PC-3 (cell line): ENCODE data around the gene CPEB3. TPM values are rescaled to one million over a fixed set of nuclear protein-coding genes. Genes with fewer than 3 reads are reported as not detected.

ENCODE experiments used
- ATAC-seq: fragments of 200-7000 bp; cut with Tn5 transposase; 2 replicates; pipeline ENCODE4 v1.9.1; 2020; ENCODE audit warnings: mild to moderate bottlenecking, moderate library complexity
- BruUV-seq: library from RNA; stranded (reverse); fragments of 400-500 nt; replicated peaks from 2 replicates; lab custom pipeline; 2021; lab: Mats Ljungman, UMichigan
- CTCF ChIA-PET: fragments of 300-600 bp; sonication (Branson Sonifier 250); formaldehyde crosslinking; loops from one replicate; lab custom pipeline; 2022; ENCODE audit warnings: antibody characterized with exemption; lab: Charles Lee
- POLR2A ChIA-PET: fragments of 300-600 bp; sonication (Branson Sonifier 250); formaldehyde crosslinking; loops from one replicate; lab custom pipeline; 2022; ENCODE audit warnings: antibody characterized with exemption; ENCODE audit not compliant: unreplicated experiment; lab: Charles Lee
- DNase-seq: peaks from one replicate; pipeline ENCODE4 v3.0.0-alpha.2; 2015
- H2AFZ ChIP-seq: fragments of 300-600 bp; sonication (generic); 2 replicates; pipeline ENCODE4 v1.6.0; 2016; ENCODE audit warnings: antibody characterized with exemption, low read length
- H3F3A ChIP-seq: fragments of 300-600 bp; sonication (generic); one replicate; pipeline ENCODE4 v1.6.0; 2017; ENCODE audit warnings: antibody characterized with exemption, low read length, control low read depth, mild to moderate bottlenecking; ENCODE audit not compliant: unreplicated experiment
- H3K27ac ChIP-seq: fragments of 300-600 bp; sonication (generic); 2 replicates; pipeline ENCODE4 v1.5.1; 2016; ENCODE audit warnings: mild to moderate bottlenecking, low read length
- H3K27me3 ChIP-seq: fragments of 300-600 bp; sonication (generic); 2 replicates; pipeline ENCODE4 v1.6.1; 2016; ENCODE audit warnings: low read length, mixed read lengths
- H3K36me3 ChIP-seq: fragments of 300-600 bp; sonication (generic); 2 replicates; pipeline ENCODE4 v1.6.1; 2016; ENCODE audit warnings: low read depth, mixed run types, low read length, mixed read lengths
- H3K4me1 ChIP-seq: fragments of 300-600 bp; sonication (generic); 2 replicates; pipeline ENCODE4 v1.5.1; 2016; ENCODE audit warnings: low read length; ENCODE audit not compliant: insufficient read depth
- H3K4me2 ChIP-seq: fragments of 300-600 bp; sonication (generic); 2 replicates; pipeline ENCODE4 v1.6.0; 2016; ENCODE audit warnings: low read length
- H3K4me3 ChIP-seq: fragments of 300-600 bp; sonication (generic); 2 replicates; pipeline ENCODE4 v1.5.1; 2016; ENCODE audit warnings: mild to moderate bottlenecking, low read length, mixed read lengths
- H3K79me2 ChIP-seq: fragments of 300-600 bp; sonication (generic); 2 replicates; pipeline ENCODE4 v1.6.1; 2017; ENCODE audit warnings: low read length, mixed read lengths
- H3K9ac ChIP-seq: fragments of 300-600 bp; sonication (generic); 2 replicates; pipeline ENCODE4 v1.6.0; 2016; ENCODE audit warnings: mild to moderate bottlenecking, low read length
- H3K9me2 ChIP-seq: fragments of 300-600 bp; sonication (generic); replicated peaks from 2 replicates; pipeline ENCODE4 v1.6.1; 2016; ENCODE audit warnings: mixed run types, low read length, mixed read lengths
- H3K9me3 ChIP-seq: fragments of 300-600 bp; sonication (generic); 2 replicates; pipeline ENCODE4 v1.6.1; 2016; ENCODE audit warnings: low read length, mixed read lengths
- H4K20me1 ChIP-seq: fragments of 300-600 bp; sonication (generic); 2 replicates; pipeline ENCODE4 v1.6.1; 2016; ENCODE audit warnings: low read length, mixed read lengths
- EZH2 ChIP-seq: fragments of 300-600 bp; sonication (generic); IDR thresholded peaks from one replicate; pipeline ENCODE4 v1.6.1; 2017; ENCODE audit warnings: antibody characterized with exemption, mild to moderate bottlenecking, low read length; ENCODE audit not compliant: unreplicated experiment
- EZH2phosphoT487 ChIP-seq: fragments of 300-600 bp; sonication (generic); IDR thresholded peaks from 2 replicates; pipeline ENCODE4 v1.6.1; 2018; ENCODE audit warnings: mild to moderate bottlenecking, antibody characterized with exemption, low read length, borderline replicate concordance
- intact Hi-C: fragments of 100-400 bp; cut with micrococcal nuclease; formaldehyde crosslinking; loops from 2 replicates; pipeline ENCODE4 v1.9.0; 2023
- total RNA-seq: library from RNA; depleted of rRNA; stranded (reverse); fragments of >200 nt; gene quantifications from 2 replicates; pipeline ENCODE4 v1.2.3, GENCODE V29; 2014
- TF ChIP-seq, protein P1 (sequence below): fragments of 300-600 bp; sonication (generic); conservative IDR thresholded peaks from 2 replicates; pipeline ENCODE4 v1.5.1; 2017; ENCODE audit warnings: antibody characterized with exemption, low read depth, mild to moderate bottlenecking, low read length

CPEB3 gene
- total RNA-seq, 1 experiment from 2014 or later = 0.80 TPM

DNA sequence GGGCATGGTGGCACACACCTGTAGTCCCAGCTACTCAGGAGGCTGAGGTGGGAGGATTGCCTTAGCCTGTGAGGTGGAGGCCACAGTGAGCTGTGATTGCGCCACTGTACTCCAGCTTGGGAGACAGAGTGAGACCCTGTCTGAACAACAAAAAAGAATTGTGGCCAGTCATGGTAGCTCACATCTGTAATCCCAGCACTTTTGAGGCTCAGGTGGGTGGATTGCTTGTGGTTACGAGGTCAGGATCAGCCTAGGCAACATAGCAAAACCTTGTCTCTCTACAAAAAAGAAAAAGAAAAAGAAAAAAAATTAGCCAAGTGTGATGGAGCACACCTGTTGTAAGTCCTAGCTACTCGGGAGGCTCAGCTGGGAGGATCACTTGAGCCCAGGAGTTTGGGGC is 22.9 kb upstream of the CPEB3 start:
- H3K36me3 ChIP-seq = peaks cover 12% of the 10 kb centered on the region
- no peak overlapping the region for H3K4me2 ChIP-seq
- no peaks in the 10 kb centered on the region for H3K4me1 ChIP-seq
- H2AFZ ChIP-seq = no peak overlapping the region
- no peak overlapping the region for H3K4me3 ChIP-seq
- intact Hi-C loops = no loop called here
- ATAC-seq = no peak
- H3F3A ChIP-seq = no peaks in the 10 kb centered on the region
- POLR2A ChIA-PET = no interaction called here
- H3K9me2 ChIP-seq = no peaks in the 10 kb centered on the region
- DNase-seq = no peak
- no peaks in the 10 kb centered on the region for H3K9me3 ChIP-seq
- no peaks in the 10 kb centered on the region for H3K27me3 ChIP-seq
- H4K20me1 ChIP-seq = no peaks in the 10 kb centered on the region
- no peak for TF ChIP-seq EZH2
- TF ChIP-seq, protein P1, sequence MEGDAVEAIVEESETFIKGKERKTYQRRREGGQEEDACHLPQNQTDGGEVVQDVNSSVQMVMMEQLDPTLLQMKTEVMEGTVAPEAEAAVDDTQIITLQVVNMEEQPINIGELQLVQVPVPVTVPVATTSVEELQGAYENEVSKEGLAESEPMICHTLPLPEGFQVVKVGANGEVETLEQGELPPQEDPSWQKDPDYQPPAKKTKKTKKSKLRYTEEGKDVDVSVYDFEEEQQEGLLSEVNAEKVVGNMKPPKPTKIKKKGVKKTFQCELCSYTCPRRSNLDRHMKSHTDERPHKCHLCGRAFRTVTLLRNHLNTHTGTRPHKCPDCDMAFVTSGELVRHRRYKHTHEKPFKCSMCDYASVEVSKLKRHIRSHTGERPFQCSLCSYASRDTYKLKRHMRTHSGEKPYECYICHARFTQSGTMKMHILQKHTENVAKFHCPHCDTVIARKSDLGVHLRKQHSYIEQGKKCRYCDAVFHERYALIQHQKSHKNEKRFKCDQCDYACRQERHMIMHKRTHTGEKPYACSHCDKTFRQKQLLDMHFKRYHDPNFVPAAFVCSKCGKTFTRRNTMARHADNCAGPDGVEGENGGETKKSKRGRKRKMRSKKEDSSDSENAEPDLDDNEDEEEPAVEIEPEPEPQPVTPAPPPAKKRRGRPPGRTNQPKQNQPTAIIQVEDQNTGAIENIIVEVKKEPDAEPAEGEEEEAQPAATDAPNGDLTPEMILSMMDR = no peak
- TF ChIP-seq EZH2phosphoT487 = no peak
- no peak overlapping the region for H3K9ac ChIP-seq
- H3K27ac ChIP-seq = no peak overlapping the region
- no TSS peak for BruUV-seq
- CTCF ChIA-PET = no interaction called here
- H3K79me2 ChIP-seq = peaks cover 38% of the 10 kb centered on the region

DNA sequence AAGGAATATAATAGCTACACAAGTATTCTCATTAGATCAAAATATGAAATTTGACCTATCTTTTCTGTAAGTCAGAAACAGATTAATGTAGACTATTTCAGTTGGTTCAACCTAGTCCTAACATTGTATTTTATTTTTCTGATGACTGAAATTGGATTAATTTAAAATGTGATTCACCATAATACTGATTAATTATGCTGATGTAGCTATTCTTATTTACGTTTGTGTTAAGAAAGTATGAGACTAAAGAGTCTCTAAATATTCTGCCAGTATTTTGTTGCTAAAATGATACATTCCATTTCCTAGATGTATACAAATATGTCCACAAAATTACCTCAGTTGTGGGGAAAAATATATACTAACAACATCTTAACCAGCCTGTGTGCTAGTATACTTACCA is 18.4 kb upstream of the CPEB3 start:
- Histone ChIP-seq H3K9ac (no peak overlapping the region), H3K9me3 (no peaks in the 10 kb centered on the region), H3K4me1 (no peaks in the 10 kb centered on the region), H2AFZ (no peak overlapping the region), H3K36me3 (peaks cover 12% of the 10 kb centered on the region), H3K27ac (no peak overlapping the region), H3K9me2 (no peaks in the 10 kb centered on the region), H3K4me3 (no peak overlapping the region), H3K27me3 (no peaks in the 10 kb centered on the region), H3K4me2 (no peak overlapping the region), H4K20me1 (peaks cover 8% of the 10 kb centered on the region; the same call in 1 of the 2 replicates), H3F3A (no peaks in the 10 kb centered on the region), H3K79me2 (peaks cover 58% of the 10 kb centered on the region)
- no peak for TF ChIP-seq EZH2
- TF ChIP-seq, protein P1 = no peak
- no peak for TF ChIP-seq EZH2phosphoT487
- ChIA-PET CTCF (no interaction called here), POLR2A (no interaction called here)
- no TSS peak for BruUV-seq
- DNase-seq (no peak), ATAC-seq (no peak)
- intact Hi-C loops = no loop called here

DNA sequence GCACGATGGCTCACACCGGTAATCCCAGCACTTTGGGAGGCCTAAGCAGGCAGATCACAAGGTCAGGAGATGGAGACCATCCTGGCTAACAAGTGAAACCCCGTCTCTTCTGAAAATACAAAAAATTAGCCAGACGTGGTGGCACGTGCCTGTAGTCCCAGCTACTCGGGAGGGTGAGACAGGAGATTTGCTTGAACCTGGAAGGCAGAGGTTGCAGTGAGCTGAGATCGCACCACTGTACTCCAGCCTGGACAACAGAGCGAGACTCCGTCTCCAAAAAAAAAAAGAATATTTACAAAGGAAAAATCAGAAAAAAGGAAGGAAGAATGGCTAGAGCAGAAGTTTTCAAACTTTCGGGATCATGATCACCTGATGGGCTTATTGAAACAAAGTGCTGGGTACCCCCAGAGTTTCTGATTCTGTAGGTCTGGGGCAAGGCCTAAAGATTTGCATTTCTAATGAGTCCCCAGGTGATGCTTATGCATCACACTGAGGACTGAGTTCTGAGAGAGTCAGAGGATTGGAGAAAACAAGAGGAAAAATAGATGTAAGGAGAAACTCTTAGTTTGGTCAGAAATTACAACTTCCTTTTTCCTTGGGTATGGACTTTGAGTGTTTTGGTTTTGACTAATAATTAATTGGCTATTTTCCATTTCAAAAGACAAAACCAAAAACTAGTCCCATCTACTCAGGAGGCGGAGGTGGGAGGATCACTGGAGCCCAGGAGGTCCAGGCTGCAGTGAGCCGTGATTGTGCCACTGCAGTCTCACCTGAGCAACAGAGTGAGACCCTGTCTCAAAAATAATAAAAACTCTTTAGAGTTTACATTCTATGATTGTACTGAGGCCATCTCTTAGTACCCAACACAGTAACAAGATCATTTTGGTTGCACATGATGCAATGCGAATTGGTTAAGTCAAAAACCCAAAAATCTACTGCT is 14.5 kb upstream of the CPEB3 start:
- H3K4me1 ChIP-seq = no peaks in the 10 kb centered on the region
- H3K9me3 ChIP-seq = no peaks in the 10 kb centered on the region
- H2AFZ ChIP-seq = no peak overlapping the region
- H3K79me2 ChIP-seq = peaks cover 90% of the 10 kb centered on the region
- no peak for ATAC-seq
- TF ChIP-seq, protein P1 = no peak
- no peak for TF ChIP-seq EZH2phosphoT487
- no peak for TF ChIP-seq EZH2
- H3F3A ChIP-seq = no peaks in the 10 kb centered on the region
- intact Hi-C loops = no loop called here
- no peak overlapping the region for H3K9ac ChIP-seq
- H3K4me2 ChIP-seq = no peak overlapping the region
- ChIA-PET POLR2A (no interaction called here), CTCF (no interaction called here)
- no TSS peak for BruUV-seq
- H3K9me2 ChIP-seq = no peaks in the 10 kb centered on the region
- H3K27me3 ChIP-seq = no peaks in the 10 kb centered on the region
- H3K27ac ChIP-seq = no peak overlapping the region
- H3K4me3 ChIP-seq = no peak overlapping the region
- H4K20me1 ChIP-seq = peaks cover 24% of the 10 kb centered on the region
- no peaks in the 10 kb centered on the region for H3K36me3 ChIP-seq
- no peak for DNase-seq
